Mesothelial cell of epicardium (in vitro differentiated cells): ENCODE measurements around the gene OR4F29. TPM values are rescaled to one million over a fixed set of nuclear protein-coding genes. Genes with fewer than 3 reads are reported as not detected.
"Not testable (repeated sequence)": the region's sequence is repeated elsewhere in the genome, so short reads cannot be mapped to it uniquely, and the experiment has no call there.

Experiments used
- DNase-seq, 2 experiments: peaks; one replicate each; pipeline ENCODE4 v3.0.0; 2021; ENCODE audit warnings: low spot score in 2 of 2; ENCODE audit not compliant: unreplicated experiment in 2 of 2
- H3K27ac Mint-ChIP-seq: 2 replicates; pipeline ENCODE4 v1.8.0; 2021; ENCODE audit warnings: mixed read lengths
- H3K27me3 Mint-ChIP-seq: 2 replicates; pipeline ENCODE4 v1.8.0; 2021; ENCODE audit warnings: low read depth, mixed read lengths
- H3K36me3 Mint-ChIP-seq: 2 replicates; pipeline ENCODE4 v1.8.0; 2021; ENCODE audit warnings: mixed read lengths
- H3K4me1 Mint-ChIP-seq: 2 replicates; pipeline ENCODE4 v1.8.0; 2021; ENCODE audit warnings: mixed read lengths
- H3K4me3 Mint-ChIP-seq: 2 replicates; pipeline ENCODE4 v1.8.0; 2021; ENCODE audit warnings: mild to moderate bottlenecking, moderate library complexity, mixed read lengths
- H3K9me3 Mint-ChIP-seq: 2 replicates; pipeline ENCODE4 v1.8.0; 2021; ENCODE audit warnings: mixed read lengths
- total RNA-seq: library from RNA; stranded (reverse); gene quantifications from 3 replicates; pipeline ENCODE4 v1.2.1, GENCODE V29; 2021

Gene OR4F29
- not detected in 3 replicates for total RNA-seq

GRCh38 chr1:451578-451977, at the start of gene OR4F29:
Gene OR4F29 (minus strand): TSS chr1:451678. CDS start chr1:451678, 0 bp downstream.
- not testable (repeated sequence) for H3K36me3 Mint-ChIP-seq, H3K27ac Mint-ChIP-seq, H3K4me3 Mint-ChIP-seq, H3K27me3 Mint-ChIP-seq, H3K4me1 Mint-ChIP-seq, H3K9me3 Mint-ChIP-seq, DNase-seq

Other genes starting within 250 kb of the OR4F29 start
- not detected in 3 replicates for gene OR4F16, start 235.0 kb upstream of the OR4F29 start, total RNA-seq